Measurements from ENCODE around the gene PRSS53. TPM values are rescaled to one million over a fixed set of nuclear protein-coding genes. Genes with fewer than 3 reads are reported as not detected.

The PRSS53 gene
- total RNA-seq, 1 experiment from 2014 or later: 3.4 TPM

- no TSS peak for BruUV-seq (replicated peaks)
- in situ Hi-C loops (cut with HindIII; ENCODE audit: low pct_unique_long_range_greater_than_20kb, low sequenced_read_pairs) (no loop called here), intact Hi-C loops (cut with micrococcal nuclease; ENCODE audit: unreplicated experiment) (loop anchor here (10.0 kb wide), 1 partner anchor 56 kb away; the partner anchor contains the start of gene VKORC1)
- ChIA-PET POLR2A (no interaction called here), CTCF (no interaction called here)
- Histone ChIP-seq H3K27ac (ENCODE audit: low read length) (no peak overlapping the region), H3K4me1 (ENCODE audit: control insufficient read depth, insufficient read depth, low read length) (peaks cover 4% of the 10 kb centered on the region; the same call in 1 of the 2 replicates), H3K9me3 (ENCODE audit: control insufficient read depth, insufficient read depth, low read depth, low read length) (no peaks in the 10 kb centered on the region), H3K4me3 (ENCODE audit: low read depth in 2 of 2, low read length in 2 of 2) (no peak overlapping the region), H3K36me3 (ENCODE audit: control insufficient read depth, insufficient read depth, low read length) (no peaks in the 10 kb centered on the region), H3K27me3 (ENCODE audit: control insufficient read depth, insufficient read depth, low read length) (no peaks in the 10 kb centered on the region)
- DNase-seq (ENCODE audit: low read depth, low spot score): no peak
- ATAC-seq: no peak
- no peak for TF ChIP-seq TCF7L2 (IDR thresholded peaks at IDR 0.05; ENCODE audit: low read depth, low read length)
- no peak for TF ChIP-seq POLR2AphosphoS5 (IDR thresholded peaks at IDR 0.05; ENCODE audit: low read depth, low read length)
- TF ChIP-seq CTCF (IDR thresholded peaks at IDR 0.05): no peak
- TF ChIP-seq SIN3A (IDR thresholded peaks at IDR 0.05; ENCODE audit: borderline replicate concordance, insufficient read depth, low read depth, low read length): no peak
- no peak for TF ChIP-seq REST (IDR thresholded peaks at IDR 0.05; ENCODE audit: insufficient read depth in 1 of 2, low read depth in 2 of 2, low read length in 1 of 2)
These were observed 49.8 kb downstream of the PRSS53 start for GRCh38 chr16:31038993-31039392.

GRCh38 chr16:31036691-31037090 is 52.1 kb downstream of the PRSS53 start:
- intact Hi-C loops (cut with micrococcal nuclease; ENCODE audit: unreplicated experiment) (loop anchor here (10.0 kb wide), 1 partner anchor 58 kb away; the partner anchor contains the start of gene VKORC1), in situ Hi-C loops (cut with HindIII; ENCODE audit: low pct_unique_long_range_greater_than_20kb, low sequenced_read_pairs) (no loop called here)
- H3K27me3 ChIP-seq (ENCODE audit: control insufficient read depth, insufficient read depth, low read length): no peaks in the 10 kb centered on the region
- H3K4me1 ChIP-seq (ENCODE audit: control insufficient read depth, insufficient read depth, low read length): peaks cover 7% of the 10 kb centered on the region; the same call in 1 of the 2 replicates
- CTCF ChIA-PET: no interaction called here
- ATAC-seq: no peak
- no peaks in the 10 kb centered on the region for H3K36me3 ChIP-seq (ENCODE audit: control insufficient read depth, insufficient read depth, low read length)
- no peak for DNase-seq (ENCODE audit: low read depth, low spot score)
- no peaks in the 10 kb centered on the region for H3K9me3 ChIP-seq (ENCODE audit: control insufficient read depth, insufficient read depth, low read depth, low read length)
- no TSS peak for BruUV-seq (replicated peaks)
- H3K27ac ChIP-seq (ENCODE audit: low read length): no peak overlapping the region
- H3K4me3 ChIP-seq (ENCODE audit: low read depth in 2 of 2, low read length in 2 of 2): no peak overlapping the region
- TF ChIP-seq SIN3A (IDR thresholded peaks at IDR 0.05; ENCODE audit: borderline replicate concordance, insufficient read depth, low read depth, low read length) (no peak), POLR2AphosphoS5 (IDR thresholded peaks at IDR 0.05; ENCODE audit: low read depth, low read length) (no peak), CTCF (IDR thresholded peaks at IDR 0.05) (no peak), TCF7L2 (IDR thresholded peaks at IDR 0.05; ENCODE audit: low read depth, low read length) (no peak), REST (IDR thresholded peaks at IDR 0.05; ENCODE audit: insufficient read depth in 1 of 2, low read depth in 2 of 2, low read length in 1 of 2) (no peak)
- POLR2A ChIA-PET: no interaction called here
